Cardiac muscle cell (in vitro differentiated cells and primary cell): ENCODE measurements around the gene BCL3. TPM values are rescaled to one million over a fixed set of nuclear protein-coding genes. Genes with fewer than 3 reads are reported as not detected.

ENCODE experiments used
- DNase-seq, 2 donors: peaks; one replicate each; pipeline versions ENCODE4 v3.0.0 to v3.0.0-alpha.2; 2010 to 2017; ENCODE audit warnings: low read depth in 1 of 2, low spot score in 1 of 2
- H3K27ac ChIP-seq: fragments of 200-600 bp; sonication (generic); 2 replicates; pipeline ENCODE4 v1.5.1; 2016
- H3K27me3 ChIP-seq: fragments of 200-600 bp; sonication (generic); 2 replicates; pipeline ENCODE4 v1.6.0; 2016; ENCODE audit warnings: control low read depth
- H3K36me3 ChIP-seq: fragments of 200-600 bp; sonication (generic); 2 replicates; pipeline ENCODE4 v1.5.1; 2016; ENCODE audit warnings: control low read depth
- H3K4me1 ChIP-seq: fragments of 200-600 bp; sonication (generic); 2 replicates; pipeline ENCODE4 v1.8.1; 2017; ENCODE audit warnings: low read depth, mild to moderate bottlenecking, mixed run types
- H3K4me3 ChIP-seq: fragments of 200-600 bp; sonication (generic); 2 replicates; pipeline ENCODE4 v1.5.1; 2016; ENCODE audit warnings: mild to moderate bottlenecking
- H3K9me3 ChIP-seq: fragments of 200-600 bp; sonication (generic); 2 replicates; pipeline ENCODE4 v1.5.1; 2017; ENCODE audit warnings: low read depth, mild to moderate bottlenecking, control low read depth
- CTCF ChIP-seq: IDR thresholded peaks from 2 replicates; pipeline ENCODE4 v1.5.1; 2012; ENCODE audit warnings: low read depth, mild to moderate bottlenecking, low read length
- polyA plus RNA-seq: library from polyadenylated mRNA; unstranded; fragments of >200 nt; fragmentation: Nextera tagmentation; extraction: Ambion mirVana; gene quantifications from 2 replicates; pipeline ENCODE4 v1.2.1, GENCODE V29; 2016
- total RNA-seq: library from RNA; depleted of rRNA; stranded (reverse); fragments of >200 nt; gene quantifications from 2 replicates; pipeline ENCODE4 v1.2.3, GENCODE V29; 2016

The BCL3 gene
- total and polyA plus RNA-seq, 2 experiments from 2014 or later: 12.4 to 15.3 TPM

GRCh38 chr19:44754750-44755080 is 6.2 kb downstream of the BCL3 start:
- no peaks in the 10 kb centered on the region for H3K9me3 ChIP-seq
- no peaks in the 10 kb centered on the region for H3K36me3 ChIP-seq
- H3K4me3 ChIP-seq: peak overlapping the region; percentile 22
- H3K4me1 ChIP-seq: peaks cover 15% of the 10 kb centered on the region
- peaks cover 3% of the 10 kb centered on the region for H3K27me3 ChIP-seq
- TF ChIP-seq CTCF: no peak
- peak overlapping the region; percentile 26 for H3K27ac ChIP-seq
- DNase-seq: no peak

GRCh38 chr19:44755219-44755618 is 6.7 kb downstream of the BCL3 start:
- H3K27me3 ChIP-seq: peaks cover 3% of the 10 kb centered on the region
- TF ChIP-seq CTCF: no peak
- no peak for DNase-seq
- no peaks in the 10 kb centered on the region for H3K9me3 ChIP-seq
- H3K36me3 ChIP-seq: no peaks in the 10 kb centered on the region
- no peak overlapping the region for H3K4me3 ChIP-seq
- peaks cover 15% of the 10 kb centered on the region for H3K4me1 ChIP-seq
- H3K27ac ChIP-seq: peak overlapping the region; percentile 26

- no peak overlapping the region for H3K27ac ChIP-seq
- H3K4me1 ChIP-seq: peaks cover 15% of the 10 kb centered on the region
- no peaks in the 10 kb centered on the region for H3K36me3 ChIP-seq
- no peak for TF ChIP-seq CTCF
- no peak for DNase-seq
- H3K4me3 ChIP-seq: no peak overlapping the region
- H3K9me3 ChIP-seq: no peaks in the 10 kb centered on the region
- H3K27me3 ChIP-seq: peaks cover 3% of the 10 kb centered on the region
These were observed 7.6 kb downstream of the BCL3 start for GRCh38 chr19:44756089-44756562.

- no peak for TF ChIP-seq CTCF
- H3K27ac ChIP-seq: peak overlapping the region; percentile 59
- H3K27me3 ChIP-seq: peaks cover 3% of the 10 kb centered on the region
These were observed 8.7 kb downstream of the BCL3 start for GRCh38 chr19:44757057-44757734.

GRCh38 chr19:44757735-44758505 is 9.4 kb downstream of the BCL3 start:
- no peaks in the 10 kb centered on the region for H3K36me3 ChIP-seq
- H3K4me3 ChIP-seq: peak overlapping the region; percentile 23
- peak; percentile 77 to 90 for DNase-seq
- H3K4me1 ChIP-seq: peaks cover 15% of the 10 kb centered on the region
- peak overlapping the region; percentile 59 for H3K27ac ChIP-seq
- H3K9me3 ChIP-seq: no peaks in the 10 kb centered on the region
- H3K27me3 ChIP-seq: peaks cover 3% of the 10 kb centered on the region
- TF ChIP-seq CTCF: peak; percentile 7

More at GRCh38 chr19:44757057-44757734, 8.7 kb downstream of the BCL3 start:
- Histone ChIP-seq H3K4me3 (peak overlapping the region; percentile 23), H3K4me1 (peaks cover 15% of the 10 kb centered on the region), H3K9me3 (no peaks in the 10 kb centered on the region), H3K36me3 (no peaks in the 10 kb centered on the region)
- DNase-seq: peak; percentile 55 to 91
